ENCODE measurements around the gene DHH. TPM values are rescaled to one million over a fixed set of nuclear protein-coding genes. Genes with fewer than 3 reads are reported as not detected.

The DHH gene
- total and polyA plus RNA-seq, 2 experiments from 2014 or later, result not detected

DNA sequence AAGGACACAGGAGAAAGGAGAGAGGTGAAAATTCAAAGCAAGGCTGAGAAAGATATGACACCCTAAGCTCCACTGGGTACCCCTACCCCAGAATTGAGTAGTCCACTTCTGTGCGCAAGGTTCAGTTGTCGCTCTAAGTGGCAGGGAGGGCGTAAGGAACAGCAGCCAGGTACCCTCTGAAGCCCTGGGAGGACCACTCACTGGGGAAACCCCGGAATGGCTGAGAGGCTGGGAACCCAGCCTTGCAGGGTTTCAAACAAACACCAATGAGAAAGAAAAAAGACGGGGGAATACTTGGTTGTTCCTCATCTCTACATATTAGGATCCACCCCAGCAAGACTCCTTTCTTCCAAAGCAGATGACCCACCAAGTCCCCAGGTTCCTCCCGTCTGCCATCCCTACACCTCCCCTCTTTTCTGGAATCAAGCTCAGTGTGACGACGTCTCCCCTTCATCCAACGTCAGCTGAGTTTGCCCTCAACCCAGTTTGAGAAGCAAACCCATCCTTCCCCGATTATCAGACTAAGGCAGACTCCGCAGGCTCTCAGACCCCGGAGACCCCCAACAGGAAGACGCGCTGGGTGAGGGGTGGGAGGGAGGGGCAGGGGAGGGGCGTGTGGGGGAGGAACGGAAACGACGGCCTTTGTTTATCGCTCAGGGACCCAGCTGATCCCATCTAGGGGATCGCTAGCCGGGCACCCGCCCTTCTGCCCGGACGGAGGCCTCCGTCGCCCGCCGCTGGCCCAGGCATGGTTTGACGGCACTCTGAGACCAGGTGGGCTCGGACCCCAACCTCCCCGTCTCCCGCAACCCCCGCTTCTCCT is 15.3 kb upstream of the DHH start (continued):
- TF ChIP-seq ZNF462 (CRISPR knock-in tag; IDR thresholded peaks at IDR 0.05), result no peak

DNA sequence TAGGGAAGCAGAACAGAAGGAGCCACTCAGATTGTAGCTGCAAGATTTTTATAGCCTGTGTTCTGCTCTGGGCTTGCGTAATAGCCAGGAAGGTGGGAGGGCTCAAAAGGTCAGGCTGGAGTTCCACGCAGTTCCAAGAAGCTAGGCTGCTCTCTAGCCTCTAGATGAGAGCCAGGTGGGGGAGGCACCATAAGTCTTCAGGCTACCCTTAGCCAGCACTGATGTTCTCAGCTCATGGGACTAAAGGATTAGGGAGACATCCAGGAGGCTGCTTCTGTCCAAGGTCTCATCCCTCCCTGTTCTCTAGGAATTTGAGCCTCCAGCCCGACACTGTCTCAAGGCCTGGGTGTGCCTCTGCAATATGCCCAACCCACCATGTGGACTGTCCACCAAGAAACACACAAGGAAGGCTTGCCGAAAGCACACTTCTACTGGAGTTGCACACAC is 14.4 kb upstream of the DHH start:
- H3K9me2 ChIP-seq (ENCODE audit: insufficient read depth), result no peaks in the 10 kb centered on the region
- peaks cover 6% of the 10 kb centered on the region; the same call in 1 of the 2 replicates for H3F3A ChIP-seq (replicated peaks; ENCODE audit: low read depth)
- H3K4me1 Mint-ChIP-seq, result peaks cover 34% of the 10 kb centered on the region
- peak overlapping the region; percentile 96 for H3K4me3 Mint-ChIP-seq
- H4K20me1 ChIP-seq (replicated peaks; ENCODE audit: insufficient read depth), result peaks cover 8% of the 10 kb centered on the region
- H3K27ac Mint-ChIP-seq, result no peak overlapping the region
- no peak overlapping the region for H2AFZ ChIP-seq
- H3K79me2 ChIP-seq (replicated peaks; ENCODE audit: insufficient read depth), result peaks cover 29% of the 10 kb centered on the region
- no peak overlapping the region for H3K27ac ChIP-seq (ENCODE audit: low read depth)
- H3K4me2 ChIP-seq, result peak overlapping the region; percentile 87
- DNase-seq (ENCODE audit: low spot score) (no peak), ATAC-seq (no peak)
- H3K27me3 ChIP-seq (ENCODE audit: insufficient read depth), result no peaks in the 10 kb centered on the region
- peaks cover 14% of the 10 kb centered on the region for H3K36me3 Mint-ChIP-seq (ENCODE audit: low read depth)
- H3K4me1 ChIP-seq (ENCODE audit: insufficient read depth), result peaks cover 14% of the 10 kb centered on the region; the same call in 1 of the 2 replicates
- peak overlapping the region; percentile 90 for H3K4me3 ChIP-seq
- H3K36me3 ChIP-seq (ENCODE audit: insufficient read depth), result no peaks in the 10 kb centered on the region
- H3K9me3 Mint-ChIP-seq, result peaks cover 29% of the 10 kb centered on the region
- H3K27me3 Mint-ChIP-seq (ENCODE audit: insufficient read depth, low read depth, poor library complexity), result peaks cover 8% of the 10 kb centered on the region
- TF ChIP-seq ZNF462 (CRISPR knock-in tag; IDR thresholded peaks at IDR 0.05) (no peak), CTCF (conservative IDR thresholded peaks at IDR 0.05; ENCODE audit: low read depth in 2 of 2) (no peak), ZNF114 (CRISPR knock-in tag; IDR thresholded peaks at IDR 0.05) (no peak)
